T47D (cell line): ENCODE data around the gene C1GALT1.
A peak's percentile ranks its signal among the peaks of the same experiment; 100 is the strongest.
"Not testable (repeated sequence)": the region's sequence is repeated elsewhere in the genome, so short reads cannot be mapped to it uniquely, and the experiment has no call there.

Experiments used
- DNase-seq, 2 experiments: peaks; one replicate each; pipeline versions ENCODE4 v3.0.0 to v3.0.0-alpha.2; 2011 to 2012; ENCODE audit warnings: low read depth in 1 of 2, low spot score in 1 of 2
- JUND ChIP-seq: IDR thresholded peaks from 2 replicates; pipeline ENCODE4 v1.6.1; 2012; ENCODE audit warnings: low read depth
- in situ Hi-C: cut with HindIII; loops from 2 replicates; pipeline ENCODE4 v1.10.0; 2016; ENCODE audit warnings: low sequenced_read_pairs, low pct_unique_long_range_greater_than_20kb

Gene C1GALT1

DNA sequence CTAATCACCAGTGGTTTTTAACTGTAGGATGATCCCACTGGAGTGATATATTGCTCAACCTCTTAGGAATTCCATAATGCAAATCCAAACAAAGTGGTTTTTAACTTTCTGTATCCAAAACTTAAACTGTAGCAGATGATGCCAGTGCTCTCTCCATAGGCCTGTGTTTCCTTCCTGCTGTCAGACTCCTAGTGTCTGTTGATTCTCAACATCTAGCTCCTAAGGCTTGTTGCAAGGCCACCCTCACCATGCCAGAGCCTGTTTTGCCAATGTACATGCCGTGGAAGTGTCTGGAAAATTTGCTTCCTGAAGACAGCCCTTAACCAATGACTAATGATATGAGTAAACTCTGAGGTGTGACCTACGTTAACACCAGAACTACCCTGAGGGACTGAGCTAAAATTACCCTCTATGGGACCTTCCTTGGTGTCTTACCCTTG is 39.3 kb downstream of the C1GALT1 start:
- DNase-seq, result peak in 1 of 2 experiments; percentile 16
- TF ChIP-seq JUND, result no peak
- in situ Hi-C loops, result no loop called here

DNA sequence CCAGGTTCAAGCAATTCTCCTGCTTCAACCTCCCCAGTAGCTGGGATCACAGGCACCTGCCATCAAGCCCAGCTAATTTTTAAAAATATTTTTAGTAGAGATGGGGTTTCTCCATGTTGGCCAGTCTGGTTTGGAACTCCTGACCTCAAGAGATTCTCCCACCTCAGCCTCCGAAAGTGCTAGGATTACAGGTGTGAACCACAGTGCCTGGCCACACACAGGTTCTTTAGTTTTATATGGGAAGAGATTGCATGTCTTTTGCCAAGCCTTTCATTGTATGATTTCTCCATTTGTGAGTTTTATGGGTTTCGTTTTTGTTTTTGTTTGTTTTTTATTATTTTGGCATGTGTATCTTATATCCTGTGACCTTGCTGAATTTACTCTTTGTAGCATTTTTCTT is 40.9 kb downstream of the C1GALT1 start:
- no peak for TF ChIP-seq JUND
- in situ Hi-C loops, result no loop called here
- DNase-seq, result no peak

DNA sequence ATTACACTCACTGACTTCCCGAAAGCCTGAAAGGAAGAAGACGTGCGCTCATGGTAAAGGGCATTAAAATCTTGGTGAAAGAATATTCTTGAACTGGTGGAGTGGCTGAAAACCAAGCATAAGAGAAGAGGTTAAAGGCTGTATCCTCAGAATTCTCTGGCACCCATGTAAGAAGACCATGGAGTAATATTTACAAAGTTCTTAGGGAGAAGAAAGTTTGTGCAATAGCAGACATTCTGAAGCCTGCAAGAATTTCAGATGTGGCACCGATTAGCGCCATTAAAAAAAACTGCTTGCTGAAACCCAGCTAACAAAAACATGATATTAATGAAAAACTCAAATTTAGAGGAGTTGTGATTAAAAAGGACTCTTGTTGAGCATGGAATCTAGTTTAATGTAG is 44.1 kb downstream of the C1GALT1 start:
- TF ChIP-seq JUND, result no peak
- in situ Hi-C loops, result no loop called here

DNA sequence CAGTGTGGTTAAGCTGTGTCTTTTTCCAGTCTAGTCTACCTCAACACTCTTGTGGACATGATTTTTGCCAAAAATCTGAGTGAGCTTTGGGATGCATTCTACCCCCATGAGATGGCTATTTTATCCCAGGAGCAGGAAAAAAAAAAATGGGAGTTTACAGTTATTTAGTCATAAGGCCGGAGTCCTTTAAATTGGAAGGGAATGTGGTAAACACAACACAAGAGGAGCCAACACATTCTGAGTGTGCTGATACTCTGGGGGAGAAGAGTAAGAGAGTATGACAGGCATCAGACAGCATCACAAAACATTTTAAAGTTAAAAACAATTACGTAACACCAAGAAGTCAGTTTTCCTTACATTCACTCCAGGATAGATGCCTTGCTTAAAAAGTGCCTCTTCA is 46.1 kb downstream of the C1GALT1 start:
- no peak for DNase-seq
- TF ChIP-seq JUND, result no peak
- in situ Hi-C loops, result no loop called here

More for the DNA sequence above, 44.1 kb downstream of the C1GALT1 start:
- DNase-seq, result no peak

DNA sequence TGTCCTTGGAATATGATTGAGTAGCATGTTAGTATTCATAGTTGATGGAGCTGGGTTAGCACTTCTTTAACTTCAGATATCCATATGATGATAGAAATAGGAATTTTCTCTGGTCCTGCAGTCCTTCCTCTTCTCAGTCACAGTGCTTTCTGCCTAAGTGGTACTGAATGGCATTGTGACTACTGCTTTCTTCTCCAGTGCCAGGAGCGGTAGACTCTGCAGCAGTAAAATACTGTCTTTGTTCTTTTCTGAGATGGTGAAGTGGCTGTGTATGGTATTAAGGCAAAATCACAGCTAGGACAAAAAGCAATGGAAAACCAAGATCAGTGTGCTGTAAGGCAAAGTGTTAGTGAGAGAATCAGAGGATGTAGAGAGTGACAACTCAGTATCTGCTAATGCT is 46.6 kb downstream of the C1GALT1 start:
- TF ChIP-seq JUND, result no peak
- in situ Hi-C loops, result no loop called here
- no peak for DNase-seq

DNA sequence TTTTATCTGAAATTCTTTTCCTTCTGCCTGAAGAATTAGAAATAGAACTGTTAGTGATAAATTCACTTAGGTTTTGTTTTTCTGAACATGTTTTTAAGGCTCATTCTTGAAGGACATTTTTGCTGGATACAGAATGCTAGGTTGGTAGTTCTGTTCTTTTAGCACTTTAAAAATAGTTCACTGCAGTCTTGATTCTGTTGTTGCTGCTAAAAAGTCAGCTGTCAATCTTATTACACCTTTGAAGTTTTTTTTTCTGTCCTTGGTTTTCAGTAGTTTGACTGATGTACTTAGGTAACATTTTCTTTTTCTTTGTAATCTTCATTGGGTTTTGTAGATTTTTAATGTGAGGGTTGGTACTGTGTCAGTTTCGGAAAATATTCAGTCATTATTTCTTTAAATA is 48.7 kb downstream of the C1GALT1 start:
- in situ Hi-C loops, result no loop called here
- no peak for TF ChIP-seq JUND
- no peak for DNase-seq

DNA sequence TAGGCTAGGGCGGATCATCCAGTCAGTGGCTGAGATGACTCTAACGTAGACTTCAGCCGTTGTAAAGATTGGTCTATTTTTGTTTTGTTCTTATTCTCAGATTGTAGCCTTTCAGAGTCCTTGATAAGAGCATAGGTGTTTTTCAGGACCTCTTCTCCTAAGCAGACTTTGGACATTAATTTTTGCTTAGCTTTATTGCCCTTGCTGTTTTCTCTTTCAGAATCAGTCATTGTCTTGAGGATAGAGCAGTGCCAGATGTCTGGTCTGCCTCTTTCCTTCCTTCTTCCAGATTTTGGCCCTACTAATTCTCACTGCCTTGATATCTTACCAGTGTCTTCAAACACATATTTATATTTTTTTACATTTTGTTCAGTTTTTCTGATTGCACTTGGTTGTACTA is 49.5 kb downstream of the C1GALT1 start:
- in situ Hi-C loops, result no loop called here
- no peak for TF ChIP-seq JUND
- no peak for DNase-seq

DNA sequence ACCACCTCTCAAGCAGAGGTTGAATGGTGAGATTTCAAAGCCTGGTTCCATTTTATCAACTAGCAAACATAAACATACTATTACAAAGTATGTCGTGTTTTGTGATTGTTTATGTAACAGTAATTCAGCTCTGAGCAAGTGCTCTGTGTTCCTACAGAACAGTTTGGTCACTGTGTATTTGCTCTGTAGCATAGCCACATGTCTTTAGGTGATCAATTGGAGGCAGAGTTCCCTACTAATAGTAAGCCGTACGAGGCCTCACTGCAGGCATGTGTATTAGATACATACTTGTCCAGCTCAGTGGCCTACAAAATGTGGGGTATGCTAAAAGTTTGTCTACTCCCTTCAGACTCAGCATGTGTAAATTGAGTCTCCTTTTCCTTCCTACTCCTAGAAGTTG is 53.0 kb downstream of the C1GALT1 start:
- in situ Hi-C loops, result no loop called here
- no peak for TF ChIP-seq JUND
- DNase-seq, result no peak

DNA sequence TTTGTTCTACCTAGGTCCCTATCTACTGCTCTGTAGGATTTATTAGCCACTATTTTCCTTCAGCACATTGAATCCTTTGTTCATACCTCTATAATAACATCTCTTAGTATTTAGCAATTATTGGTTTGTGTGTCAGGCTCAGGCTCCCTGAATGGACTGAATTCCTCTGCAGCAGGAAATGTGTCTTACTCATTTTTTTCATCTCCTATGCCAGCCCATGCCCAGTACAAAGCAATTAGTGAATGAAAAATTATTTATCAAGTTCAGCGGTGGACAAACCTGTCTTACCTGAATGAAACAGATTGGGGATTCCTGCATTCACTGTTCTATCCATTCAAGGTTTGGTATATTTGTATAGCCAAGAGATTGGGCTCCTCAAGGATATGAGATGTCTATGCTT is 53.7 kb downstream of the C1GALT1 start:
- in situ Hi-C loops, result no loop called here
- TF ChIP-seq JUND, result no peak

DNA sequence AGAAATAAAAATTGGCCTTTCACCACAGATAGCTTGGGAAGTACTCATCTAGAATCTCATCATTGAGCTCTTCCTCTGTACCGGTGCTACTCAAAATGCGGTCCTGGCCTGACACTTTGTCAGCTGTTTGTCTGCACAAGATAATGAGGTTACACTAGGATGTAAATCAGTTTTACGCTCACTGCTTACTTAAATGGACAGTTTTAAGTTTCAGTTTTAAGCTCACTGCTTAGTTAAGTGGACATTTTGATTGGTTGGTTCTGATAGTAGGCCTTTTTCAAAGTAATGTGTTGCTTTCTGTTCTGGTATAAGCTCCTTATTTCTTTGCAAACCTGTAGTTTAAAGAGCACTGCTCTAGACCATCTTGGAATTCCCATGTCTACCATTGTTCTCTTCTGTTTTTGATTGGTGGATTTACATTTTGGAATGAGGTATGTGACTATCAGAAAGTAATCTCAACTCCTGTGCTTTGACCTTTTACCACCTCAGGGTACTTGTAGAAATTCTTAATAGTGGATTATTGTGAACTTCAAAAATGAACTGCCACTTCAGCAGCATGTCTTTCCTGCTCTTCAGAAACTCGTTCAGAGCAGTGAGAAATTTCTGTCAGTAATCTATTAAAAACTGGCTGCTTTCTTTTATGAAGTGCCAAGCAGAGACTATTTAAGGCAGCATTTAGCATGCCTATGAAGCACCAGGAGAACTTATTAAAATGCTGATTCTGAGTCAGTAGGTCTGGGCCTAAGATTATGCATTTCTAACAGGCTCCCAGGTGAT is 55.0 kb downstream of the C1GALT1 start:
- DNase-seq, result no peak
- in situ Hi-C loops, result no loop called here
- TF ChIP-seq JUND, result no peak

More for the DNA sequence above, 53.7 kb downstream of the C1GALT1 start:
- DNase-seq, result no peak

DNA sequence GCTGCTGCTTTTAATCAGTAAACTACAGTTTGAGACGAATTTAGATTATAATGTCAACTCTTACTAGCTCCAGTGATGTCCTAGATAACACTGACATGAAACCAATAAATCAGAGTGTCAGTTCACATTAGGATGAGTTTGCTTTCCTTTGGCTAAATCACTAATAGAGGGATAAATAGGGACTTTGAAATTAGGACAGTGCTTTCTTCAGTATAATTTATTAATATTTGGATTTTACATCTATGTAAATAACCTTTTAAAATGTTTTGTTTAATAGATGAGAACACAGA is 55.6 kb downstream of the C1GALT1 start:
- no peak for DNase-seq
- TF ChIP-seq JUND, result no peak
- in situ Hi-C loops, result no loop called here

DNA sequence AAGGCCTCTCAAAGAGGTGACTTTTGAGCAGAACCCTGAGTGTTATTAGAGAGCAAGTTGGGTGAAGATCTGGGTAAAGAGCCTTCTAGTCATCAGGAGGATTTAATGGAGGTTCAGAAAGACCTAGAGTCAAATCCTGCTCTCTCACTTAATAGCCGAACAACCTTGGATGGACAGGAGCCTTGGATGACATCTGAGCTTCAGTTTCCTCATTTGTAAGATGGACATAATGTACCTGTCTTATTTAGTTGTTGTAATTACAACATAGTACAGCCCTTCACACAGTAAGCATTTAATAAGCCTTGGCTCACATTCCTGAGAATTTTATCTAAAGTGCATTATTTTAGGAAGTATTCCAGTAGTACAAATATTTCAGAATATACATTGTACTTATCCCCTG is 57.0 kb downstream of the C1GALT1 start:
- in situ Hi-C loops, result no loop called here
- TF ChIP-seq JUND, result no peak

DNA sequence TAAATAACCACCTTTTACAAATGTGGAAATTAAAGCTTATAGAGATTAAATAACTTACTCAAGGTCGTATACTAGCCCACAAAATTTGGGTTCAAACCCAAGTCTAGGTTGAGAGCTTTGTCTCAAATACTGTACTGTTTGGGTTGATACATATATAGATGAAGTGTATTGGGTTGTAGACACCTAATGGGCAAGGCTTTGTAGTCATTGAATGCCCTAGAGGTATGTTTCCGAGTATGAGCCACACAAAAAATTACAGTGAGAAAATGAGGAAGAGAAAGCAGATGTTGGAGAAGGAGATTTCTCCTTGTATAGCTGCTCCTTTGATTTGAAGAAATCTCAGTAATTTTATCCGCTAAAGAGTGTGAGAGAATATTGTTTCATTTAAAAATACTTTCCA is 60.6 kb downstream of the C1GALT1 start:
- in situ Hi-C loops, result no loop called here
- TF ChIP-seq JUND, result no peak
- DNase-seq, result no peak

More for the DNA sequence above, 57.0 kb downstream of the C1GALT1 start:
- DNase-seq, result no peak

DNA sequence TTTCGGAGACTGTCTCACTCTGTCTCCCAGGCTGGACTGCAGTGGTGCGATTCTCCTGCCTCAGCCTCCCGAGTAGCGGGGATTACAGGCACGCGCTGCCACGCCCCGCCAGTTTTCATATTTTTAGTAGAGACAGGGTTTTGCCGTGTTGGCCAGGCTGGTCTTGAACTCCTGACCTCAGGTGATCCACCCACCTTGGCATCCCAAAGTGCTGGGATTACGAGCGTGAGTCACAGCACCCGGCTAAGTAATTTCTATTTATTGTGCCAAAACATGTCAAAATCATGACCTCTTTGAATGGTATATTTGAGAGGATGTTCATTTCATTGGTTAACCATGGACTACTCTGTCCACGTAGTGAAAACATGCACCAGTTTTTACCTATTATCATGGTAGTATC is 62.9 kb downstream of the C1GALT1 start:
- in situ Hi-C loops, DNase-seq: not testable (repeated sequence)
